Right lobe of liver (tissue), 4 donors: ENCODE measurements around the gene CPNE2.

Experiments used
- POLR2A ChIP-seq: fragments of 450-650 bp; IDR thresholded peaks from one replicate; pipeline ENCODE4 v1.6.1; 2017; ENCODE audit warnings: antibody characterized with exemption, mild to moderate bottlenecking
- TF ChIP-seq, protein P1 (sequence below), 4 donors: fragments of 200-600 bp in 3 of 4; fragments of 450-650 bp in 1 of 4; IDR thresholded peaks; one replicate each; pipeline versions ENCODE4 v1.5.1 to v1.8.0; 2016 to 2022; ENCODE audit warnings: antibody characterized with exemption in 4 of 4, mild to moderate bottlenecking in 2 of 4
- donor health status: DM: no; HTN: no; CAD: no.
- donor health status: DM: no; HTN: no; CAD: no.
- donor health status: DM: no; HTN: yes; CAD: no.

DNA sequence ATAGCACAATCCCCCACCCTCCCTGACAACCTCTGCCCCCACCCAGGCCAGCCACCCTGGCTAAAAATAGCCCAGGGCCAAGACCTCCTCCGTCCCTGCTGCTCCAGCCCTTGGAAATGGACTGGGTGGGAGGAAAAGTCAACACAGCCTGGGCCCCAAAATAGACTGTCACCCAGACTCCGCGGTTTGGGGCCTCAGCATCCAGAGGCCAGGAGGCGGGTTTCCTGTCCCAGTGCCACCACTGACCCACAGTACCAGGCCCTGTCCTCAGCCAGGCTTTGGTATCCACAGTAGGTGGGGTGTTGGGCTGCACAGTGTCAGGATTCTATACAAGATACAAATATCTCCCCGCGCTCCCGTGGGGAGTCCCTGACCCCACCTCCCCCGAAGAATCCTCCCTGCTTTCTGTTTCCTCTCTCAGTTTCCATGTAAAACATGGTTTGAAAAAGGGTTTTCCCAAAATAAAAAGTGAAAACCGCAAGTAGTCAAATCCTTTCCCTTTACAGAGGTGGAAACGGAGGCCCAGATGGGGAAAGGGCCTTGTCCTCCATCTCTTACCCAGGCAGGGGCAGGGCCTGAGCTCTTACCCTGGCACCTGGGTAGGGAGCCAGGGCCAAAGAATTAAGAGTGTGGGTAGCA lies 20.1 kb downstream of the CPNE2 start:
- no peak for TF ChIP-seq POLR2A
- TF ChIP-seq, protein P1, sequence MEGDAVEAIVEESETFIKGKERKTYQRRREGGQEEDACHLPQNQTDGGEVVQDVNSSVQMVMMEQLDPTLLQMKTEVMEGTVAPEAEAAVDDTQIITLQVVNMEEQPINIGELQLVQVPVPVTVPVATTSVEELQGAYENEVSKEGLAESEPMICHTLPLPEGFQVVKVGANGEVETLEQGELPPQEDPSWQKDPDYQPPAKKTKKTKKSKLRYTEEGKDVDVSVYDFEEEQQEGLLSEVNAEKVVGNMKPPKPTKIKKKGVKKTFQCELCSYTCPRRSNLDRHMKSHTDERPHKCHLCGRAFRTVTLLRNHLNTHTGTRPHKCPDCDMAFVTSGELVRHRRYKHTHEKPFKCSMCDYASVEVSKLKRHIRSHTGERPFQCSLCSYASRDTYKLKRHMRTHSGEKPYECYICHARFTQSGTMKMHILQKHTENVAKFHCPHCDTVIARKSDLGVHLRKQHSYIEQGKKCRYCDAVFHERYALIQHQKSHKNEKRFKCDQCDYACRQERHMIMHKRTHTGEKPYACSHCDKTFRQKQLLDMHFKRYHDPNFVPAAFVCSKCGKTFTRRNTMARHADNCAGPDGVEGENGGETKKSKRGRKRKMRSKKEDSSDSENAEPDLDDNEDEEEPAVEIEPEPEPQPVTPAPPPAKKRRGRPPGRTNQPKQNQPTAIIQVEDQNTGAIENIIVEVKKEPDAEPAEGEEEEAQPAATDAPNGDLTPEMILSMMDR (IDR thresholded peaks at IDR 0.05) = no peak
